Keratinocyte (primary cell): ENCODE results near the gene RRP1. TPM values are rescaled to one million over a fixed set of nuclear protein-coding genes. Genes with fewer than 3 reads are reported as not detected.

Experiments
- DNase-seq: peaks from one replicate; pipeline ENCODE4 v3.0.0-alpha.2; 2011; ENCODE audit warnings: low read depth, missing footprints, low spot score
- FAIRE-seq: peaks from 2 replicates; lab custom pipeline; 2011; peaks lifted over from hg19 to GRCh38; lab: Jason Lieb, UNC
- H2AFZ ChIP-seq: 2 replicates; pipeline ENCODE4 v1.6.0; 2012; ENCODE audit warnings: low read length, control low read depth, inconsistent platforms; ENCODE audit not compliant: control insufficient read depth
- H3K27ac ChIP-seq: 2 replicates; pipeline ENCODE4 v1.5.1; 2011; ENCODE audit warnings: low read length; ENCODE audit not compliant: control insufficient read depth, insufficient read depth
- H3K27me3 ChIP-seq: 3 replicates; pipeline ENCODE4 v1.6.0; 2011; ENCODE audit warnings: low read length; ENCODE audit not compliant: control insufficient read depth, insufficient read depth; ENCODE audit errors: extremely low read depth
- H3K36me3 ChIP-seq, 2 experiments: 2 replicates in 1 of 2; 3 replicates in 1 of 2; pipeline ENCODE4 v1.5.1; 2011; ENCODE audit warnings: low read length in 2 of 2, mild to moderate bottlenecking in 1 of 2; ENCODE audit not compliant: control insufficient read depth in 2 of 2, insufficient read depth in 2 of 2; ENCODE audit errors: extremely low read depth in 1 of 2
- H3K4me1 ChIP-seq: 3 replicates; pipeline ENCODE4 v1.5.1; 2011; ENCODE audit warnings: low read length; ENCODE audit not compliant: control insufficient read depth, insufficient read depth; ENCODE audit errors: extremely low read depth
- H3K4me2 ChIP-seq: 3 replicates; pipeline ENCODE4 v1.6.0; 2011; ENCODE audit warnings: low read depth, low read length; ENCODE audit not compliant: control insufficient read depth, insufficient read depth; ENCODE audit errors: extremely low read depth
- H3K4me3 ChIP-seq, 3 experiments: fragments of 200-600 bp in 1 of 3; sonication (generic) in 1 of 3; 2 replicates in 2 of 3; 3 replicates in 1 of 3; pipeline ENCODE4 v1.5.1; 2011 to 2016; ENCODE audit warnings: low read length in 3 of 3, mild to moderate bottlenecking in 3 of 3, control low read depth in 2 of 3, inconsistent platforms in 1 of 3, low read depth in 1 of 3, mixed read lengths in 1 of 3, mixed run types in 1 of 3, moderate library complexity in 1 of 3; ENCODE audit not compliant: control insufficient read depth in 2 of 3, insufficient read depth in 2 of 3; ENCODE audit errors: extremely low read depth in 1 of 3
- H3K79me2 ChIP-seq: 2 replicates; pipeline ENCODE4 v1.6.0; 2012; ENCODE audit warnings: low read length; ENCODE audit not compliant: control insufficient read depth, insufficient read depth
- H3K9ac ChIP-seq: 3 replicates; pipeline ENCODE4 v1.6.0; 2011; ENCODE audit warnings: low read length; ENCODE audit not compliant: control insufficient read depth, insufficient read depth; ENCODE audit errors: extremely low read depth
- H3K9me1 ChIP-seq: 3 replicates; pipeline ENCODE4 v1.6.0; 2011; ENCODE audit warnings: low read length; ENCODE audit not compliant: control insufficient read depth, insufficient read depth; ENCODE audit errors: extremely low read depth
- H3K9me3 ChIP-seq: 2 replicates; pipeline ENCODE4 v1.5.1; 2012; ENCODE audit warnings: low read depth, low read length; ENCODE audit not compliant: control insufficient read depth
- H4K20me1 ChIP-seq: 3 replicates; pipeline ENCODE4 v1.6.0; 2011; ENCODE audit warnings: low read length; ENCODE audit not compliant: control insufficient read depth, insufficient read depth; ENCODE audit errors: extremely low read depth
- CTCF ChIP-seq, 3 experiments: IDR thresholded peaks in 1 of 3; conservative IDR thresholded peaks in 1 of 3; optimal IDR thresholded peaks in 1 of 3; 2 replicates in 2 of 3; 3 replicates in 1 of 3; pipeline versions ENCODE3 to v1.5.1; 2011; ENCODE audit warnings: low read length in 3 of 3, mild to moderate bottlenecking in 3 of 3, moderate library complexity in 2 of 3, control low read depth in 1 of 3, inconsistent platforms in 1 of 3; ENCODE audit not compliant: insufficient read depth in 2 of 3; ENCODE audit errors: extremely low read depth in 1 of 3
- EZH2 ChIP-seq: IDR thresholded peaks from one replicate; pipeline ENCODE4 v1.6.1; 2012; ENCODE audit warnings: inconsistent platforms, mild to moderate bottlenecking, low read length, moderate library complexity
- dilution Hi-C: fragments of 300-500 bp; cut with MboI; formaldehyde crosslinking; loops from one replicate; pipeline ENCODE4 v1.7.0; 2020; ENCODE audit warnings: low sequenced_read_pairs; ENCODE audit not compliant: extremely low pct_ligation_motif_present
- polyA plus RNA-seq, 5 experiments: library from polyadenylated mRNA; depleted of rRNA in 3 of 5; stranded (reverse) in 3 of 5; stranded (forward) in 1 of 5; unstranded in 1 of 5; fragments of >200 nt; gene quantifications; 1 replicate in 1 of 5; 2 replicates in 3 of 5; 3 replicates in 1 of 5; pipeline versions ENCODE4 v1.2.1 to v1.2.3, GENCODE V29; 2011 to 2012; ENCODE audit warnings: missing spikeins in 2 of 5, low read depth in 1 of 5, low replicate concordance in 1 of 5

RRP1 gene
- polyA plus RNA-seq, 1 donor (not counting 4 experiments of a cell fraction or from before 2014, with no cell fraction given): 25.0 TPM

- Histone ChIP-seq H4K20me1 (no peaks in the 10 kb centered on the region), H3K4me1 (no peaks in the 10 kb centered on the region), H3K36me3 (peaks cover 49 to 65% of the 10 kb centered on the region in 2 experiments), H3K9me1 (no peaks in the 10 kb centered on the region), H3K27me3 (no peaks in the 10 kb centered on the region), H3K27ac (no peak overlapping the region), H2AFZ (no peak overlapping the region), H3K9ac (no peak overlapping the region), H3K79me2 (no peaks in the 10 kb centered on the region), H3K4me3 (no peak overlapping the region), H3K9me3 (no peaks in the 10 kb centered on the region), H3K4me2 (no peak overlapping the region)
- TF ChIP-seq CTCF (optimal IDR thresholded peaks at IDR 0.05 in 1 of 3, IDR thresholded peaks at IDR 0.05 in 1 of 3, conservative IDR thresholded peaks at IDR 0.05 in 1 of 3; ENCODE audit: extremely low read depth in 1 of 3, insufficient read depth in 2 of 3, low read length in 3 of 3) (no peak), EZH2 (no peak)
- DNase-seq: no peak
- no peak for FAIRE-seq
- dilution Hi-C loops: no loop called here
Measured at GRCh38 chr21:43753439-43753799, 36.0 kb upstream of the RRP1 start.

GRCh38 chr21:43754948-43755781 is 34.2 kb upstream of the RRP1 start:
- dilution Hi-C loops: no loop called here
- FAIRE-seq (no peak), DNase-seq (no peak)
- no peak for TF ChIP-seq EZH2
- no peak for TF ChIP-seq CTCF (optimal IDR thresholded peaks at IDR 0.05 in 1 of 3, IDR thresholded peaks at IDR 0.05 in 1 of 3, conservative IDR thresholded peaks at IDR 0.05 in 1 of 3; ENCODE audit: extremely low read depth in 1 of 3, insufficient read depth in 2 of 3, low read length in 3 of 3)
- no peak overlapping the region for H2AFZ ChIP-seq
- H3K9me1 ChIP-seq: no peaks in the 10 kb centered on the region
- H4K20me1 ChIP-seq: no peaks in the 10 kb centered on the region
- no peak overlapping the region for H3K27ac ChIP-seq
- no peaks in the 10 kb centered on the region for H3K27me3 ChIP-seq
- no peaks in the 10 kb centered on the region for H3K79me2 ChIP-seq
- no peak overlapping the region for H3K4me2 ChIP-seq
- peaks cover 53 to 59% of the 10 kb centered on the region in 2 experiments for H3K36me3 ChIP-seq
- H3K4me1 ChIP-seq: no peaks in the 10 kb centered on the region
- no peak overlapping the region for H3K9ac ChIP-seq
- H3K9me3 ChIP-seq: no peaks in the 10 kb centered on the region
- H3K4me3 ChIP-seq: no peak overlapping the region
